HG02763 (cell line): ENCODE measurements around the gene RRAS.
"Not testable (repeated sequence)": the region's sequence is repeated elsewhere in the genome, so short reads cannot be mapped to it uniquely, and the experiment has no call there.

Experiments used
- ATAC-seq: cut with Tn5 transposase; IDR thresholded peaks from one replicate; pipeline ENCODE4 v1.9.1; 2021; ENCODE audit warnings: mild to moderate bottlenecking, moderate library complexity; ENCODE audit not compliant: unreplicated experiment

The RRAS gene

GRCh38 chr19:49633273-49633672, 6.7 kb downstream of the RRAS start:
- ATAC-seq, result not testable (repeated sequence)

DNA sequence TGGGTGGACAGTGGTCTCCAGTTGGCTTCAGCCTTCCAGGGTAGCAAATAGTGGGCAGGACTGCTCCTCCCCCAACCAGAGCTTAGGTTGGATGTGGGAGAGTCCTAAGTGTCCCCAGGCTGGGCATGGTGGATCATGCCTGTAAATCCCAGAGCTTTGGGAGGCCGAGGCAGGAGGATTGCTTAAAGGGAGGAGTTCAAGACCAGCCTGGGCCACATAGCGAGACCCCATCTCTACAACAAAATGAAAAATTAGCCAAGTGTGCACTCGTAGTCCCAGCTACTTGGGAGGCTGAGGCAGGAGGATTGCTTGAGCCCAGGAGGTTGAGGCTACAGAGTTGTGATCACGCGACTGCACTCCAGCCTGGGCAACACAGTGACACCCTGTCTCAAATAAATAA, 7.4 kb downstream of the RRAS start:
- ATAC-seq, result no peak

DNA sequence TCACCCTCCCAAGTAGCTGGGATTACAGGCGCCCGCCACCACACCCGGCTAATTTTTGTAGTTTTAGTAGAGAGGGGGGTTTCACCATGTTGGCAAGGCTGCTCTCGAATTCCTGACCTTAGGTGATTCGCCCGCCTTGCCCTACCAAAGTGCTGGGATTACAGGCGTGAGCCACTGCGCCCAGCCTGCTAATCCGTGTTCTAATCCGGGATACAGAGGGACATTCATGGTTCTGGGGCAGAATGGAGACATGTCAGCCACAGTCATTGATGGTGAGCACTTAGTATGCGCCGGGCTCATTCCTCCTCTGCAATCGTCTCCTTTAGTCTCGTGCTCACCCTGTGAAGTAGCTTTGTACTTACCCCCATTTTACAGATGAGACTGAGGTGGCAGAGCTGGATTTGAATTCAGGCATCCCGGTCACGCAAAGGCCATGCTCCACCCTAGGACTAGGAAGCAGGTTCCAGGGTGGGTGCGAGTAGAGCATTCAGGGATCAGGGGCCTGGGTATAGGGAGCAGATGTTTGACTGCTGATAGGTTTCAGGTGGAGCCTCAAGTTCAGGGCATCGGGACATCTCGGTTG, 8.2 kb downstream of the RRAS start:
- no peak for ATAC-seq

DNA sequence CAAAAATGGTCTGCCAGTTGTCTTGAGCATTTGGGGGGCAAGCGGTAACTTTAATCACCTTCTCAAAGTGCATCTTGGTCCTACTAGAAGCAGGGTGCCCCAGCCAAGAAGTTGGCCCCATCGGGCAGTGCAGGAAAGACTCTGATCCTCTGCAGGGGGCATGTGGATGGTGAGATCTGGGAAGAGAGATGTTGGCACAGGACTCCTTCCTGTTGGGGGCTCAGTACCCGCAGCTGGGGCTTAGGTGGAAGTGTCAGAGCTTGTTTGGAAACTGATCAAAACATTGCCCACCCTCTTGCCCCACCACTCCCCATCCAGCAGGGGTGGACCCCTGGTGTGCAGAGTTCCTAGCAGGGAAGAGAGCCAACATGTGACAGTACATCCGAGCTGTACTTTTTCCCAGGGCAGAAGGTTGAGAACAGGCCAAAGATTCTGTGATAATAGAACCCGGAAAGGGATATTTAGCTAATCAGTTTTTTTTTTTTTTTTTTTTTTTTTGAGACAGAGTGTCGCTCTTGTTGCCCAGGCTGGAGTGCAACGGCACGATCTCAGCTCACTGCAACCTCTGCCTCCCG, 8.8 kb downstream of the RRAS start:
- ATAC-seq, result no peak

- ATAC-seq, result no peak
Measured at GRCh38 chr19:49629659-49630058, 10.3 kb downstream of the RRAS start.

DNA sequence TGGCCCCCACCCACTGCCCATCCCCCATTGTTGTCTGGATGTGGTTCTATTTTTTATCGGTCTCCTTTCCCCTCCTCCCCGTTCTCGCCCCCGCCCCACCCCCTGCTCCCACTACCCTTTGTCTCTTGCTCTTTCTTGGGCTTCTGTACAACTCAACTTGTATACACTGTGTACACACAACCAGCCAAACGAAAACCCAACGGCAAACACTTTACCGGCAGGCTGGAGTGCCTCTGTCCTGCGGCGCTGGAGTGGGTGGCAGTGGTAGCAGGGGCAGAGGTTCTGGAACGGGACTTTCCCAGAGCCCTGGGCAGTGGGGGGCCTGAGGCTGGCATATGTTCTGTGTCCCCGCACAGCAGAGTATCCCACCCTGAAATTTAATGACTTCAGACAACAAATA, 13.7 kb downstream of the RRAS start:
- ATAC-seq, result no peak

GRCh38 chr19:49624967-49625910, 14.7 kb downstream of the RRAS start:
- no peak for ATAC-seq

- not testable (repeated sequence) for ATAC-seq
Measured at GRCh38 chr19:49617860-49618259, 22.1 kb downstream of the RRAS start.

- no peak for ATAC-seq
Measured at GRCh38 chr19:49616945-49617344, 23.0 kb downstream of the RRAS start.

DNA sequence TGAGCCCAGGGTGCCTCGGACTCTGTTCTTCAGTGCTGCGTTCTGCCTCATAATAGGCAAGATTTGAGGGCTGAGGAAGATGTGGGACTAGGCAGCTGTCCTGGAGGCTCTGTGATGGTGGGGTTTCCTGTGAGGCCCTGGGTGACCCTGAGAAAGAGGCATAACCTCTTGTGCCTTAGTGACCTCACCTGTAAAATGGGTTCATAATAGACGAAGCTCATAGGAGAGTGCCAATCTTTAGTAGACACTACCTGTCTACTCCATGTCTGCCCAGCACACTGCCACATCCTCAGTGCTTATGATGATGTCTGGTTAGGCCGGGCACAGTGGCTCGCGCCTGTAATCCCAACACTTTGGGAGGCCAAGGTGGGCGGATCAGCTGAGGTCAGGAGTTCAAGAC, 23.4 kb downstream of the RRAS start:
- no peak for ATAC-seq

DNA sequence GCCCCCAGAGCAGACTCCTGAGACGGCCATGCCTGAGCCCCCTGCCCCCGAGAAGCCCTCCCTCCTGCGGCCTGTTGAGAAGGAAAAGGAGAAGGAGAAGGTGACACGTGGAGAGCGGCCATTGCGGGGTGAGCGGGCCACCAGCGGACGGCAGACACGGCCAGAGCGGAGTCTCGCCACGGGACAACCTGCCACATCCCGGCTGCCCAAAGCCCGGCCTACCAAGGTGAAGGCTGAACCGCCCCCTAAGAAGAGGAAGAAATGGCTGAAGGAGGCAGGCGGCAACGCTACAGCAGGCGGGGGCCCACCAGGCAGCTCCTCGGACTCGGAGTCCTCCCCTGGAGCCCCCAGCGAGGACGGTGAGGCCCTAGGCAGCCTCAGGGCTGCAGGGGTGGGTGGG, 24.1 kb downstream of the RRAS start:
- ATAC-seq, result no peak

DNA sequence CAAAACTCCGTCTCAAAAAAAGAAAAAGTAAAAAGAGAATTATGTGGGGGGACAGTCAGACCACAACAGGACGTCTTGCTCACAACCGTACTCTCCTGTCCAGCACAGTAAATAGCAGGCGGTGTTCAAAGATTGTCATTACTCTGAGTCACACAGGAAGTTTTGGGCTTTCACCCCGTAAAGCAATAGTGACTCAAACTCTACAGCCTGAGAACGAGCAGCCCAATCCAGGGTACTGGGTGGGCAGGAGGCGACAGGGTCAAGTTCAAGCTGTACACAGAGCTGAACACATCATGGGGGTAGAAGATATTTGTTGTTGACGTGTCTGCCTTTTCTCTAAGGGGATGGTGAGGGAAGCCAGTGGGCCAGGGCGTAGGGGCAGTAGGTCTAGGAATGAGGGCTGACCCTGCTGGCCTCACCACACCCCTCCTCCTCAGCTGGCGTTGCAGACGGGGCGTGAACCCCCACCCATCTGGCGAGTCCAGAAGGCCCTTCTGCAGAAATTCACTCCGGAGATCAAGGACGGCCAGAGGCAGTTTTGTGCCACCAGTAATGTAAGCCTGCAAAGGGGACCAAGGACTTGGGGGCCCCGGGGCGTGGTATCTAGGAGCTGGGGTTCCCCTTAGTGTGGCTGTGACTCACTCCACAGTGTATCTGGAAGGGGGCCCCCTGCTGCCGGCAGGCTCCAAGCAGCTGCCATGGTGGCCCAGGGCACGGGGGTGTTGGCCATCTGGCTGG, 25.7 kb downstream of the RRAS start:
- no peak for ATAC-seq

- ATAC-seq, result no peak
Measured at GRCh38 chr19:49613374-49613773, 26.6 kb downstream of the RRAS start.

- ATAC-seq, result no peak
Measured at GRCh38 chr19:49609499-49610092, 30.3 kb downstream of the RRAS start.

GRCh38 chr19:49605605-49606004, 34.3 kb downstream of the RRAS start:
- no peak for ATAC-seq

DNA sequence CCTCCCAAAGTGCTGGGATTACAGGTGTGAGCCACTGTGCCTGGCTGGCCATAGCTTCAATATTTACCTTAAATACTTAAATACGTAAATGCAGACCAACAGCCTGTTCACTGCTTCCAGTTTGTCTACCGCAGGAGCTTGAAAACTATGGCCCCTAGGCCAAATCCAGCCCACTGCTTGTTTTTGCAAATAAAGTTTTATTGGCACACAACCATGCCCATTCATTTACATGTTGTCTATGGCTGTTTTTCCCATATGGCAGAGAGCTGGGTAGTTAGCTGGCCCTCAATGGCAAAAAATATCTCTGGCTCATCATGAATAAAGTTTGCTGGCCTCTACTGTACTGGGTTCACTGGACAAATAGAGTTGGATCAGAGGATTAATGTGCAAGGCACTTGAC, 37.1 kb downstream of the RRAS start:
- ATAC-seq, result no peak

DNA sequence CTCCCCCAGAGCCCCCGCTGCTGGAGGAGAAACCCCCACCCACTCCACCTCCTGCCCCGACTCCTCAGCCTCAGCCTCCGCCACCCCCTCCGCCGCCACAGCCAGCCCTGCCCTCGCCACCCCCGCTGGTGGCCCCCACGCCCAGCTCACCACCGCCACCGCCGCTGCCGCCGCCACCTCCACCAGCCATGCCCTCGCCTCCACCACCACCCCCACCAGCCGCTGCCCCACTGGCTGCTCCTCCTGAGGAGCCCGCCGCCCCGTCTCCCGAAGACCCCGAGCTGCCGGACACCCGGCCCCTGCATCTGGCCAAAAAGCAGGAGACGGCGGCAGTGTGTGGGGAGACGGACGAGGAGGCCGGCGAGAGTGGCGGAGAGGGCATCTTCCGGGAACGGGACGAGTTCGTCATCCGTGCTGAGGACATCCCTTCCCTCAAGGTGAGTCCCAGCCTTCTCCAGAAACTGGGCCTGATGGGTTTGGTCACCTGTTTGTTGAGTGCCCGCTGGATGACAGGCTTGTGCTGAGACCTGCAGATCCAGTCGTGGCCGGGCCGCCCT, 38.4 kb downstream of the RRAS start:
- ATAC-seq, result no peak

DNA sequence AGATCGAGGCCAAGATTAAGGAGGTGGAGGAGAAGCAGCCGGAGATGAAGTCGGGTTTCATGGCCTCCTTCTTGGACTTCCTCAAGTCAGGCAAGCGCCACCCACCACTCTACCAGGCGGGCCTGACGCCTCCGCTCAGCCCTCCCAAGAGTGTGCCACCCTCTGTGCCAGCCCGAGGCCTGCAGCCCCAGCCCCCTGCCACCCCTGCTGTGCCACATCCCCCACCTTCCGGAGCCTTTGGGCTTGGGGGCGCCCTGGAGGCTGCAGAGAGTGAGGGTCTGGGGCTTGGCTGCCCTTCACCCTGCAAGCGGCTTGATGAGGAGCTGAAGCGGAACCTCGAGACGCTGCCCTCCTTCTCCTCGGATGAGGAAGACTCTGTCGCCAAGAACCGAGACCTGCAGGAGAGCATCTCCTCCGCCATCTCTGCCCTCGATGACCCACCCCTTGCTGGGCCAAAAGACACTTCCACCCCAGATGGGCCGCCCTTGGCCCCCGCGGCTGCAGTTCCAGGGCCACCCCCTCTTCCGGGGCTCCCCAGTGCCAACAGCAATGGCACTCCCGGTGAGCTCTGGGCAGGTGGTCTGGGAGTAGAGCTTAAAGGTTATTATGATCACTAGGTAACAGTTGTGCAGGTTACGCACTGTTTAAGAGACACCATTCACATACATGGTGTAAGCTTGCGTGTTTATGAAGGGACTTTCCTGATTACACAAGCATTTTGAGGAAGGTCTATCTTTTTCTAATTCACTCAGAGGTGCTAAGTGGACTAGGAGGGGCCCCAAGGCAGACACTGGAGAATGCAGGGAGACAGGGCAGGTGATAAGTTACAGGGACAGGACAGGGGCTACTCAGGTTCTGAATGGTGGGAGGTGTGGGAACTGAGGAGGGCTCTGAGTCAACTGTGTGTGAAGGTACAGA, 40.3 kb downstream of the RRAS start:
- ATAC-seq, result no peak

DNA sequence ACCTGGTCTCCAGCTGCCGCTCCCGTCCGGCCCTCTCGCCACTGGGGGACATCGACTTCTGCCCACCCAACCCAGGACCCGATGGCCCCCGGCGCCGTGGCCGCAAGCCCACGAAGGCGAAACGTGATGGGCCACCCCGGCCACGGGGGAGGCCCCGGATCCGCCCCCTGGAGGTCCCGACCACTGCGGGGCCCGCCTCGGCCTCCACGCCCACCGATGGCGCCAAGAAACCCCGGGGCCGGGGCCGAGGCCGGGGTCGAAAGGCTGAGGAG, 42.3 kb downstream of the RRAS start:
- no peak for ATAC-seq
